Measurements from ENCODE around the gene DUOX1.

DNA sequence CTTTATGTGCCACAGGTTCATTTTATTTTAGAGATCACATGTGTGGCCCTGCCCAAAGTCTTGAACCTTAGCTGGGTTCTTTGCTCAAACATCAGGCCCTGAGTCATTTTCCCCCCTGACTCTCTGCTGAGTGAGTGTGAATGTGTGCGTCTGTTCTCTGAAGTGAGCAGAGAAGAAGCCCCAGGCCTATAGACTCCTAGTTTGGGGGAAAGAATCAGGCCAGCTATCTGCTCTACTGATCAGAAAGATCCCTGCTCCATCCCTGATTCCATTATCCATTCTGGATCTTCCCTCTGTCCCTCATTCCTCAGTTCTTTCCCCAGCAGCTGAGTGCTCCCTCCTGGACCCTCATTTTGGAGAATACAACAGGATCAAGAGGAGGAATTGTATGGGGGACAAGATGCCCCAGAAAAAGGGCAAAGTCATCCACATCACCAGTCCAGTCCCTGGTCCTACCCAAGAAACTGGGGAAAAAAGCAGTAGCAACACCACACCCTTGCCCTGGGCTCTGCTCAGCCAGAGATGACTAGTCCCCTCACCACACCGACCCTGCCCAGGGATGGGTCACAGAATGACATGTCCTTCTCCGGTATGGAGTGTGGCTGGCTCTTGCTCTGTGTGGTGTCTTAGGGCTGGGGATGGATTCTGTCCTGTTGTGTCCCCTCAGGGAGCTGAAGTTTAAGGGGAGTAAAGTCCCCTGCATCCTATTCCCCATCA lies 3.2 kb downstream of the DUOX1 start:
- TF ChIP-seq EZH2 (IDR thresholded peaks at IDR 0.05; ENCODE audit: insufficient read depth, poor library complexity, severe bottlenecking) (no peak), EZH2phosphoT487 (IDR thresholded peaks at IDR 0.05; ENCODE audit: insufficient read depth, low read depth) (no peak)

Measured in GM23248 (cell line).